Type B pancreatic cell (in vitro differentiated cells): ENCODE data around the gene RNFT2. TPM values are rescaled to one million over a fixed set of nuclear protein-coding genes. Genes with fewer than 3 reads are reported as not detected.

Experiments
- DNase-seq: peaks from one replicate; pipeline ENCODE4 v3.0.0; 2021; ENCODE audit warnings: mixed read lengths; ENCODE audit not compliant: unreplicated experiment; ENCODE audit errors: extremely low spot score
- H3K27ac Mint-ChIP-seq: 2 replicates; pipeline ENCODE4 v1.8.0; 2021; ENCODE audit warnings: mild to moderate bottlenecking, mixed read lengths
- H3K27me3 Mint-ChIP-seq: 2 replicates; pipeline ENCODE4 v1.8.0; 2021; ENCODE audit warnings: mixed read lengths
- H3K36me3 Mint-ChIP-seq: 2 replicates; pipeline ENCODE4 v1.8.0; 2021; ENCODE audit warnings: mixed read lengths
- H3K4me1 Mint-ChIP-seq: one replicate; pipeline ENCODE4 v1.8.0; 2021; ENCODE audit warnings: mixed read lengths; ENCODE audit not compliant: unreplicated experiment
- H3K4me3 Mint-ChIP-seq: 2 replicates; pipeline ENCODE4 v1.8.0; 2021; ENCODE audit warnings: mild to moderate bottlenecking, mixed read lengths
- H3K9me3 Mint-ChIP-seq: 2 replicates; pipeline ENCODE4 v1.8.0; 2021; ENCODE audit warnings: mixed read lengths
- CTCF ChIP-seq: fragments of 200-600 bp; sonication (generic); conservative IDR thresholded peaks from 2 replicates; pipeline ENCODE4 v1.5.0; 2021; ENCODE audit warnings: antibody characterized with exemption, mild to moderate bottlenecking
- total RNA-seq: library from RNA; stranded (reverse); gene quantifications from 2 replicates; pipeline ENCODE4 v1.2.1, GENCODE V29; 2021; ENCODE audit warnings: low replicate concordance

Gene RNFT2
- total RNA-seq, 1 donor from 2014 or later: 25.0 TPM

GRCh38 chr12:116884871-116885270 lies 146.8 kb downstream of the RNFT2 start:
- DNase-seq: no peak
- Mint-ChIP-seq H3K4me1 (peaks cover 12% of the 10 kb centered on the region), H3K9me3 (no peaks in the 10 kb centered on the region), H3K27me3 (peaks cover 64% of the 10 kb centered on the region), H3K4me3 (no peak overlapping the region), H3K27ac (no peak overlapping the region), H3K36me3 (no peaks in the 10 kb centered on the region)
- TF ChIP-seq CTCF: no peak

GRCh38 chr12:116885491-116885890 lies 147.4 kb downstream of the RNFT2 start:
- no peak for TF ChIP-seq CTCF
- Mint-ChIP-seq H3K4me1 (peaks cover 6% of the 10 kb centered on the region), H3K36me3 (no peaks in the 10 kb centered on the region), H3K27ac (no peak overlapping the region), H3K4me3 (no peak overlapping the region), H3K27me3 (peaks cover 58% of the 10 kb centered on the region), H3K9me3 (no peaks in the 10 kb centered on the region)
- DNase-seq: no peak

DNA sequence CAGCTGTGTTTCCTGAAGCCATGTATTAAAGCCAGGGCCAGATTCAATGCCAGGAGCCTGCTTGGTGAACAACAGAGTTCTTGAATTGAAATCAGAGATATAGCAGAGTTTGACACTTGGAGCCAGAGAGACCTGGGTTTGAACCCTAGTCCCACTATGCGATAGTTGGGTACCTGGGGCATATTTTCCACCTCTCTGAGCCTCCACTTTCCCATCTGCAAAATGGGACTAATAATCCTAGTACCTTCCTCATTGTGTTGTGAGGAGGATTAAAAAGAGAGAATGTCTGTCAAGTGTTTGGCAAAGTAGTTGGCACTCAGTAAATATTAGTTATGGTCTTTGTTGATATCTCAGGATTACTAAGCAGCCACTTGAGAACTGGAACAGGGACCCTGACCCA lies 149.1 kb downstream of the RNFT2 start:
- Mint-ChIP-seq H3K27ac (no peak overlapping the region), H3K9me3 (no peaks in the 10 kb centered on the region), H3K4me3 (no peak overlapping the region), H3K27me3 (peaks cover 47% of the 10 kb centered on the region), H3K4me1 (no peaks in the 10 kb centered on the region), H3K36me3 (no peaks in the 10 kb centered on the region)
- no peak for DNase-seq
- TF ChIP-seq CTCF: no peak

GRCh38 chr12:116887897-116888296 lies 149.8 kb downstream of the RNFT2 start:
- Mint-ChIP-seq H3K27me3 (peaks cover 43% of the 10 kb centered on the region), H3K4me1 (no peaks in the 10 kb centered on the region), H3K9me3 (no peaks in the 10 kb centered on the region), H3K27ac (no peak overlapping the region), H3K36me3 (no peaks in the 10 kb centered on the region), H3K4me3 (no peak overlapping the region)
- TF ChIP-seq CTCF: no peak
- DNase-seq: no peak

DNA sequence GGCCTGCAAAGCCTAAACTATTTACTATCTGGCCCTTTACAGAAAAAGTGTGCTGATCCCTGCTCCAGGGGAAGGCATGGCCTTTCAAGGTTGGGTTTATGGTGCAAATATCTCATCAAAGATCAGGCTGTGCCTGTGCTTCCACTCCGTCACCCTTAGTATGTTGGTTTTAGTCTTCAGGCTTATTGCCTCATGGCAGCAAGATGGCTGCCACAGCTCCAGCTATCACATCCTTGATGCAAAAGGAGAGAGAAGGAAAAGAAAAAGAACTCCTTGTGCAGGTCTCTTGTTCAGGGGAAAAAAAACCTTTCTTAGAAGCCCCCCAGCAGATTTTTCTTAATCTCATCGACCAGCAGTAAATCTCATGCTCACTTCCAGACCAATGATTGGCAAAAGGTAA lies 152.2 kb downstream of the RNFT2 start:
- Mint-ChIP-seq H3K4me3 (no peak overlapping the region), H3K27ac (no peak overlapping the region), H3K9me3 (no peaks in the 10 kb centered on the region), H3K27me3 (peaks cover 26% of the 10 kb centered on the region), H3K36me3 (no peaks in the 10 kb centered on the region), H3K4me1 (no peaks in the 10 kb centered on the region)
- TF ChIP-seq CTCF: no peak
- DNase-seq: no peak

DNA sequence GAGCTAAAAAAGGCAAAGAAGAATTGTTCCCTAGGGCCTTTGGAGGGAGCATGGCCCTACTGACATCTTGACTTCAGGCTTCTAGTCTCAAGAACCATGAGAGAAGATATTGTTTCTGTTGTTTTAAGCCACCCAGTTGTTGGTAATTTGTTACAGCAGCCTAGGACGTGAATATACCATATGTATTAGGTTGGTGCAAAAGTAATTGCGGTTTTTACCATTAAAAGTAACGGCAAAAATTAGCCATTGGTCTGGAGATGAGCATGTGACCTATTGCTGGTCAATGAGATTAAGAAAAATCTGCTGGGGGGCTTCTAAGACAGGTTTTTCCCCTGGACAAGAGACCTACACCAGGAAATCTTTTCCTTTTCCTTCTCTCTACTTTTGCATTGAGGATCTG lies 152.9 kb downstream of the RNFT2 start:
- no peak for DNase-seq
- Mint-ChIP-seq H3K27ac (no peak overlapping the region), H3K4me3 (no peak overlapping the region), H3K9me3 (no peaks in the 10 kb centered on the region), H3K4me1 (no peaks in the 10 kb centered on the region), H3K27me3 (peaks cover 27% of the 10 kb centered on the region), H3K36me3 (no peaks in the 10 kb centered on the region)
- no peak for TF ChIP-seq CTCF
